Osteoblast (primary cell): Measurements from ENCODE around the gene SIGLEC9. TPM values are rescaled to one million over a fixed set of nuclear protein-coding genes. Genes with fewer than 3 reads are reported as not detected.

Source experiments
- DNase-seq: peaks from one replicate; pipeline ENCODE4 v3.0.0; 2011; ENCODE audit warnings: low spot score, mixed read lengths; ENCODE audit not compliant: insufficient read length; ENCODE audit errors: missing footprints
- H2AFZ ChIP-seq: 2 replicates; pipeline ENCODE4 v1.6.0; 2011; ENCODE audit warnings: mild to moderate bottlenecking, low read length
- H3K27ac ChIP-seq: 2 replicates; pipeline ENCODE4 v1.5.1; 2011; ENCODE audit warnings: mild to moderate bottlenecking, low read depth, low read length, moderate library complexity
- H3K27me3 ChIP-seq: 2 replicates; pipeline ENCODE4 v1.6.0; 2012; ENCODE audit warnings: mild to moderate bottlenecking, control low read depth, inconsistent platforms, low read length, moderate library complexity; ENCODE audit not compliant: insufficient read depth
- H3K36me3 ChIP-seq: 2 replicates; pipeline ENCODE4 v1.5.1; 2011; ENCODE audit warnings: mild to moderate bottlenecking, low read length, control low read depth, moderate library complexity; ENCODE audit not compliant: insufficient read depth
- H3K4me1 ChIP-seq: 2 replicates; pipeline ENCODE4 v1.5.1; 2011; ENCODE audit warnings: mild to moderate bottlenecking, low read length, control low read depth, moderate library complexity; ENCODE audit not compliant: insufficient read depth
- H3K4me2 ChIP-seq: 2 replicates; pipeline ENCODE4 v1.6.0; 2011; ENCODE audit warnings: mild to moderate bottlenecking, low read length; ENCODE audit not compliant: insufficient read depth
- H3K4me3 ChIP-seq: fragments of 200-600 bp; sonication (generic); 3 replicates; pipeline ENCODE4 v1.5.1; 2012; ENCODE audit warnings: mild to moderate bottlenecking, low read length, inconsistent platforms; ENCODE audit not compliant: insufficient read depth
- H3K79me2 ChIP-seq: 2 replicates; pipeline ENCODE4 v1.6.0; 2012; ENCODE audit warnings: mild to moderate bottlenecking, low read length, control low read depth, inconsistent platforms; ENCODE audit not compliant: insufficient read depth
- H3K9me3 ChIP-seq: 2 replicates; pipeline ENCODE4 v1.5.1; 2011; ENCODE audit warnings: low read depth, low read length, control low read depth
- H4K20me1 ChIP-seq: 2 replicates; pipeline ENCODE4 v1.6.0; 2012; ENCODE audit warnings: mild to moderate bottlenecking, low read length, control low read depth; ENCODE audit not compliant: insufficient read depth
- total RNA-seq: library from RNA; depleted of rRNA; stranded (reverse); fragments of >200 nt; gene quantifications from 2 replicates; pipeline ENCODE4 v1.2.3, GENCODE V29; 2012
- TF ChIP-seq, protein P1 (sequence below): IDR thresholded peaks from 2 replicates; pipeline ENCODE4 v1.5.1; 2011; ENCODE audit warnings: mild to moderate bottlenecking, low read depth, low read length, moderate library complexity; ENCODE audit errors: extremely low read depth

The SIGLEC9 gene
- total RNA-seq, 1 donor, result not detected

DNA sequence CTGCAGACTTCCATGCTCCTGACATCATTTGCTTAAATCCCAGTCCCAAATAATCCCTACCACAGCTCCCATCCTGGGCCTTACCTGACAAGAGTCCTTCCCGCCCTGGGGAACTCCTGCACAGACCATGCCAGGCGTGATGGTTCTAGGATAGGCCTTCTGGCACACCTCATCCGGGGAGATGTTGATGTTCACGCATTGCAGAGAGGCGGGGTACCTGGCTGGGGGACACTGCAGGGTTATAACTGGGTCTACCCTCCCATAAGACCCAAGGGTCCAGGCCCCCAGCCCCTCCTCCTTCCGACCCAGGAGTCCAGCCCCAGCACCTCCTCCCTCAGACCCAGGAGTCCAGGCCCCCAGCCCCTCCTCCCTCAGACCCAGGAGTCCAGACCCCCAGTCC is 46.0 kb upstream of the SIGLEC9 start:
- Histone ChIP-seq H2AFZ (no peak overlapping the region), H3K4me3 (no peak overlapping the region), H3K27me3 (no peaks in the 10 kb centered on the region), H3K79me2 (no peaks in the 10 kb centered on the region), H3K27ac (no peak overlapping the region), H3K9me3 (no peaks in the 10 kb centered on the region), H4K20me1 (no peaks in the 10 kb centered on the region), H3K4me1 (no peaks in the 10 kb centered on the region), H3K36me3 (no peaks in the 10 kb centered on the region), H3K4me2 (no peak overlapping the region)
- TF ChIP-seq, protein P1, sequence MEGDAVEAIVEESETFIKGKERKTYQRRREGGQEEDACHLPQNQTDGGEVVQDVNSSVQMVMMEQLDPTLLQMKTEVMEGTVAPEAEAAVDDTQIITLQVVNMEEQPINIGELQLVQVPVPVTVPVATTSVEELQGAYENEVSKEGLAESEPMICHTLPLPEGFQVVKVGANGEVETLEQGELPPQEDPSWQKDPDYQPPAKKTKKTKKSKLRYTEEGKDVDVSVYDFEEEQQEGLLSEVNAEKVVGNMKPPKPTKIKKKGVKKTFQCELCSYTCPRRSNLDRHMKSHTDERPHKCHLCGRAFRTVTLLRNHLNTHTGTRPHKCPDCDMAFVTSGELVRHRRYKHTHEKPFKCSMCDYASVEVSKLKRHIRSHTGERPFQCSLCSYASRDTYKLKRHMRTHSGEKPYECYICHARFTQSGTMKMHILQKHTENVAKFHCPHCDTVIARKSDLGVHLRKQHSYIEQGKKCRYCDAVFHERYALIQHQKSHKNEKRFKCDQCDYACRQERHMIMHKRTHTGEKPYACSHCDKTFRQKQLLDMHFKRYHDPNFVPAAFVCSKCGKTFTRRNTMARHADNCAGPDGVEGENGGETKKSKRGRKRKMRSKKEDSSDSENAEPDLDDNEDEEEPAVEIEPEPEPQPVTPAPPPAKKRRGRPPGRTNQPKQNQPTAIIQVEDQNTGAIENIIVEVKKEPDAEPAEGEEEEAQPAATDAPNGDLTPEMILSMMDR, result no peak
- peak; percentile 37 for DNase-seq

DNA sequence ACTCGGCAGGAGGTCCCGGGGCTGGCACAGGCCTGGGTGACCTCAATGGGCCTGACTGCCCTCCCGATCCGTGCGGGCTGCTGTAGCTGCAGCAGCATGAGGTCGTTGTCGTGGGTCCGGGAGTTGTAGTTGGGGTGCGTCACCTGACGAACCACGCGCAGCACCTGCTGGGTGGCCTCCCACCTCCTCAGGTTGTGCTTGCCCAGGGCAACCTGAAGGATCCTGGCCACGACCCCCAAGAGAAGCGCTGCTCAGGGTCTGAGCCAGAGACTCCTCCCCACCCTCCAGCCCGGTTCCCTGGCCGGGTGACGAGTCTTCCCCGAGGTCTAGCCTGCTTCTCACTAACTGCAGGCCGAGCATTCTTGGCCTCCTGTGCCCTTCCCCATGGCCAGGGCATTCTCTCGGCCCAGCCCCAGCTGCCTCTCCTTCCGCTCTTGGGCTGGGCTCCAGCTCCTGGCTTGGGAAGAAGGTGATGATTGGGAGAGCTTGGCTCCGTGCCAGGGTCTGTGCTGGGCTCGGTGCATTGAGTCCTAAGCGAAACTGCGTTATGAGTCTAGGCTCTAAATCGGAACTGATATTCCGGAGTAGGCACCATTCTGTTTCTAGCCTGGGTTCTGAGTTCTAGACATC is 45.1 kb upstream of the SIGLEC9 start:
- Histone ChIP-seq H3K27me3 (no peaks in the 10 kb centered on the region), H3K9me3 (no peaks in the 10 kb centered on the region), H2AFZ (no peak overlapping the region), H3K27ac (no peak overlapping the region), H3K4me3 (no peak overlapping the region), H3K79me2 (no peaks in the 10 kb centered on the region), H3K4me1 (no peaks in the 10 kb centered on the region), H4K20me1 (no peaks in the 10 kb centered on the region), H3K36me3 (no peaks in the 10 kb centered on the region), H3K4me2 (no peak overlapping the region)
- DNase-seq, result peak; percentile 55
- TF ChIP-seq, protein P1, result no peak

DNA sequence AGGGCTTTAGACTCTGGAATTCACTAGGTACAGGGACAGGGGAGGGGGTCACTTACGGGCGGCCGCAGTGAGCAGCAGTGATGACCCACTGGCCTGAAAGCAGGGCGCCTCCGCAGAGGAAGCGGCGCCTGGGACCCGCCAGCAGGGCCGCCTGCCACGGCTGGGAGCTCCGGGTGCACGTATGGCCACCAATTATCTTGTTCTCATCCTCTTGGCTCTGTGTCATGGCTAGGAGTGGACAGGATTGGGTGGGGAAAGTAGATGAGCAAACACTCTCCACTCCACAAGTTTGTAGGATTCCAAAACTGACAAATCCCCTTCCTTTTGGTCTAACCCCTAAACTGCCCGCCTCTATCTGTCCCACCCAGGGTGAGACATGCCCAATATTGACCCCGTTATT is 43.2 kb upstream of the SIGLEC9 start:
- TF ChIP-seq, protein P1, result no peak
- Histone ChIP-seq H3K27me3 (no peaks in the 10 kb centered on the region), H3K36me3 (no peaks in the 10 kb centered on the region), H2AFZ (no peak overlapping the region), H3K4me2 (no peak overlapping the region), H3K4me1 (no peaks in the 10 kb centered on the region), H3K9me3 (no peaks in the 10 kb centered on the region), H3K4me3 (no peak overlapping the region), H3K79me2 (no peaks in the 10 kb centered on the region), H4K20me1 (no peaks in the 10 kb centered on the region), H3K27ac (no peak overlapping the region)
- DNase-seq, result peak; percentile 84

DNA sequence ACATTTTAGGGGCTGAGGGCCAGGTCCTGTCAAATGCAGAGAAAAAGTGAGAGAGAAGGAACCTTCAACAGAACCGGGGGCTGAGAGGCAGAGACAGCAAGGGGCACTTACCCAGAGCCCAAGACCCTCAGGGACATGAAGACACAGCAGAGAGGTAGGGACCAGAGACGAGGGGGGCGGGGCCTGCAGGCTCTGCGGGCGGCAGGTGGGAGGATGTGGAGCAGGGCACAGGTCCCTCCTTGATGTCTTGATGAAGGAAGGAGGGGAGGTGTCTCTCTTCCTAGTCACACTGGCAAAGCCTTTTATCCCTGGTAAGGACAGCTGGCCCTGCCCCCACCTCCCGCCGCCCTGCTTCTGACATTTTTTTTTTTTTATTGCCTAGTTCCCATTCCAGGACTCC is 42.1 kb upstream of the SIGLEC9 start, which contains the start of gene KLK14:
KLK14 (minus strand) TSS at position 277 of the 400 bp plus-strand sequence; CDS start at position 4, 273 bp downstream.
- Histone ChIP-seq H3K4me3 (no peak within 1 kb of the TSS), H3K27ac (no peak within 1 kb of the TSS), H2AFZ (no peak within 1 kb of the TSS), H3K27me3 (no peaks in the 10 kb centered on the region), H3K4me1 (no peaks in the 10 kb centered on the region), H3K79me2 (no peaks in the 10 kb centered on the region), H3K36me3 (no peaks in the 10 kb centered on the region), H3K4me2 (no peak within 1 kb of the TSS), H4K20me1 (no peaks in the 10 kb centered on the region), H3K9me3 (no peaks in the 10 kb centered on the region)
- TF ChIP-seq, protein P1, result no peak
- DNase-seq, result peak; percentile 43
